Measurements from ENCODE around the gene FSD2. TPM values are rescaled to one million over a fixed set of nuclear protein-coding genes. Genes with fewer than 3 reads are reported as not detected.

The FSD2 gene
- total RNA-seq, 2 experiments from 2014 or later = not detected

DNA sequence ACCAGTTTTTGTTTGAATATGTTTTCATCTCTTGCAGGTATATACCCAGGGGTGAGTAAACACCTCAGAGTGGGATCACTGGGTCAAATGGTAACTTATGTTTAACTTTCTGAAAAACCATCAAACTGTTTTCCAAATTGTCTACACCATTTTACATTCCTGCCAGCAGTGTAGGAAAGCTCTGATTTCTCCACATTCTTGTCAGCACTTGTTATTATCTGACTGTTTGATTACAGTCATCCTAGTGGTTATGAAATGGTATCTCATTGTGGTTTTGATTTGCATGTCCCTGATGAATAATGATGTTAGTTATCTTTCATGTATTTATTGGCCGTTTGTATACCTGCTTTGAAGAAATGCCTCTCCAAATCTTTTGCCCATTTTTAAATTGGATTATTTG is 13.8 kb downstream of the FSD2 start:
- H3K27ac Mint-ChIP-seq = no peak overlapping the region
- Histone ChIP-seq H3K36me3 (ENCODE audit: insufficient read depth, low read length) (no peaks in the 10 kb centered on the region), H3K27me3 (ENCODE audit: control insufficient read depth in 1 of 2, insufficient read depth in 2 of 2, low read length in 2 of 2) (no peaks in the 10 kb centered on the region), H3K27ac (ENCODE audit: low read depth in 1 of 2, low read length in 2 of 2) (no peak overlapping the region), H3K9me3 (ENCODE audit: control insufficient read depth in 1 of 2, insufficient read depth in 1 of 2, low read length in 2 of 2) (peaks cover 0 to 4% of the 10 kb centered on the region in 2 experiments), H3K4me1 (ENCODE audit: insufficient read depth, low read length) (no peaks in the 10 kb centered on the region), H3K4me3 (ENCODE audit: low read length) (no peak overlapping the region)
- no peaks in the 10 kb centered on the region for H3K36me3 Mint-ChIP-seq (ENCODE audit: low read depth)
- no peak overlapping the region for H3K4me3 Mint-ChIP-seq
- peaks cover 5% of the 10 kb centered on the region for H3K9me3 Mint-ChIP-seq
- DNase-seq = no peak
- no peaks in the 10 kb centered on the region for H3K27me3 Mint-ChIP-seq
- CTCF ChIA-PET = no interaction called here
- TF ChIP-seq, protein P1, sequence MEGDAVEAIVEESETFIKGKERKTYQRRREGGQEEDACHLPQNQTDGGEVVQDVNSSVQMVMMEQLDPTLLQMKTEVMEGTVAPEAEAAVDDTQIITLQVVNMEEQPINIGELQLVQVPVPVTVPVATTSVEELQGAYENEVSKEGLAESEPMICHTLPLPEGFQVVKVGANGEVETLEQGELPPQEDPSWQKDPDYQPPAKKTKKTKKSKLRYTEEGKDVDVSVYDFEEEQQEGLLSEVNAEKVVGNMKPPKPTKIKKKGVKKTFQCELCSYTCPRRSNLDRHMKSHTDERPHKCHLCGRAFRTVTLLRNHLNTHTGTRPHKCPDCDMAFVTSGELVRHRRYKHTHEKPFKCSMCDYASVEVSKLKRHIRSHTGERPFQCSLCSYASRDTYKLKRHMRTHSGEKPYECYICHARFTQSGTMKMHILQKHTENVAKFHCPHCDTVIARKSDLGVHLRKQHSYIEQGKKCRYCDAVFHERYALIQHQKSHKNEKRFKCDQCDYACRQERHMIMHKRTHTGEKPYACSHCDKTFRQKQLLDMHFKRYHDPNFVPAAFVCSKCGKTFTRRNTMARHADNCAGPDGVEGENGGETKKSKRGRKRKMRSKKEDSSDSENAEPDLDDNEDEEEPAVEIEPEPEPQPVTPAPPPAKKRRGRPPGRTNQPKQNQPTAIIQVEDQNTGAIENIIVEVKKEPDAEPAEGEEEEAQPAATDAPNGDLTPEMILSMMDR (IDR thresholded peaks at IDR 0.05) = no peak
- intact Hi-C loops (cut with DNase I, micrococcal nuclease) = no loop called here
- ATAC-seq (ENCODE audit: poor library complexity) = no peak
- POLR2A ChIA-PET = no interaction called here
- H3K4me1 Mint-ChIP-seq (ENCODE audit: low read depth) = no peaks in the 10 kb centered on the region

DNA sequence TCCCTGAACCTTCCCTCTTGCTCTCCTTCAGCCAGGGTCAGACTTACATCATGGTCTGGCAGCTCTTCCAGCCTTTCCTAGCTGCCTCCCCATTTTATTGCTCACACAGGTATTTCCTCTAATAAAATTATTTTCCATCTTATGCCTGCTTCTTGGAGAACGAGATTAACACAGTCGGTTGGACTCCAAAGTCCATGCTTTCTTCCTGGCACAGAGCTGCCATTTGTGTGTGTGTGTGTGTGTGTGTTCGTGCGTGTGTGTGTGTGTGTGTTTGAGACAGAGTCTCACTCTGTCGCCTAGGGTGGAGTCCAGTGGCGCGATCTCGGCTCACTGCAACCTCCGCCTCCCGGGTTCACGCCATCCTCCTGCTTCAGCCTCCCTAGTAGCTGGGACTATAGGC is 15.5 kb downstream of the FSD2 start:
- no peaks in the 10 kb centered on the region for H3K27me3 ChIP-seq (ENCODE audit: control insufficient read depth in 1 of 2, insufficient read depth in 2 of 2, low read length in 2 of 2)
- ChIA-PET POLR2A (no interaction called here), CTCF (no interaction called here)
- Mint-ChIP-seq H3K4me3 (no peak overlapping the region), H3K27ac (no peak overlapping the region), H3K4me1 (ENCODE audit: low read depth) (no peaks in the 10 kb centered on the region), H3K27me3 (no peaks in the 10 kb centered on the region), H3K9me3 (peaks cover 5% of the 10 kb centered on the region), H3K36me3 (ENCODE audit: low read depth) (no peaks in the 10 kb centered on the region)
- H3K9me3 ChIP-seq (ENCODE audit: control insufficient read depth in 1 of 2, insufficient read depth in 1 of 2, low read length in 2 of 2) = peaks cover 0 to 4% of the 10 kb centered on the region in 2 experiments
- no peaks in the 10 kb centered on the region for H3K4me1 ChIP-seq (ENCODE audit: insufficient read depth, low read length)
- no peak overlapping the region for H3K4me3 ChIP-seq (ENCODE audit: low read length)
- DNase-seq (no peak), ATAC-seq (ENCODE audit: poor library complexity) (no peak)
- H3K27ac ChIP-seq (ENCODE audit: low read depth in 1 of 2, low read length in 2 of 2) = no peak overlapping the region
- TF ChIP-seq, protein P1 (IDR thresholded peaks at IDR 0.05) = no peak
- H3K36me3 ChIP-seq (ENCODE audit: insufficient read depth, low read length) = no peaks in the 10 kb centered on the region
- intact Hi-C loops (cut with DNase I, micrococcal nuclease) = no loop called here

DNA sequence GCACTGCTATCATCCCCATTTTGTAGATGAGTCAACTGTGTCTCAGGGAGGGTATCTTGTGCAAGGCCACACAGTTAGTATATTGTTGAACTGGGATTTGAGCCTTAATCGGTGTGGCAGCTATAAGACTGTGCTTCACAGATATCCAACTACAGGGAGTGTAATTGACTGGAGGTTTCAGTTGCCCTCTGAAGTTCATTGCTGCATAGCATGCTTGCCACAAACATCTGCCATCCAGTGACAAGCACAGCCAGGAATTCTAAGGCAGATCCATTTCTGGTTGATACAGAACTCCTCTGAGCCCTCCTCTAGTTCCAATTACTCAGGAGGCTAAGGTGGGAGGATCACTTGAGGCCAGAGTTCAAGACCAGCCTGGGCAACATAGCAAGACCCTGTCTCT is 16.4 kb downstream of the FSD2 start:
- no peak for ATAC-seq (ENCODE audit: poor library complexity)

More for the DNA sequence above, 16.4 kb downstream of the FSD2 start:
- H3K36me3 Mint-ChIP-seq (ENCODE audit: low read depth) = no peaks in the 10 kb centered on the region
- H3K27ac Mint-ChIP-seq = no peak overlapping the region
- intact Hi-C loops (cut with DNase I, micrococcal nuclease) = no loop called here
- Histone ChIP-seq H3K4me3 (ENCODE audit: low read length) (no peak overlapping the region), H3K36me3 (ENCODE audit: insufficient read depth, low read length) (no peaks in the 10 kb centered on the region), H3K9me3 (ENCODE audit: control insufficient read depth in 1 of 2, insufficient read depth in 1 of 2, low read length in 2 of 2) (peaks cover 0 to under 1% of the 10 kb centered on the region in 2 experiments), H3K27me3 (ENCODE audit: control insufficient read depth in 1 of 2, insufficient read depth in 2 of 2, low read length in 2 of 2) (no peaks in the 10 kb centered on the region), H3K27ac (ENCODE audit: low read depth in 1 of 2, low read length in 2 of 2) (no peak overlapping the region), H3K4me1 (ENCODE audit: insufficient read depth, low read length) (no peaks in the 10 kb centered on the region)
- POLR2A ChIA-PET = no interaction called here
- CTCF ChIA-PET = no interaction called here
- TF ChIP-seq, protein P1 (IDR thresholded peaks at IDR 0.05) = no peak
- H3K4me1 Mint-ChIP-seq (ENCODE audit: low read depth) = no peaks in the 10 kb centered on the region
- H3K9me3 Mint-ChIP-seq = peaks cover 5% of the 10 kb centered on the region
- H3K27me3 Mint-ChIP-seq = no peaks in the 10 kb centered on the region
- H3K4me3 Mint-ChIP-seq = no peak overlapping the region
- no peak for DNase-seq
